LoVo (cell line): ENCODE measurements around the gene RNF130.

ENCODE experiments used
- DNase-seq: peaks from one replicate; pipeline ENCODE4 v3.0.0-alpha.2; 2016; ENCODE audit warnings: low spot score

Gene RNF130

GRCh38 chr5:180085837-180086236 is 14.3 kb upstream of the RNF130 start:
- no peak for DNase-seq

GRCh38 chr5:180084638-180085561 is 13.3 kb upstream of the RNF130 start:
- peak; percentile 79 for DNase-seq

- no peak for DNase-seq
These were observed 12.0 kb upstream of the RNF130 start for GRCh38 chr5:180083529-180084060.

GRCh38 chr5:180082633-180083420 is 11.3 kb upstream of the RNF130 start:
- DNase-seq: no peak

- DNase-seq: no peak
These were observed 9.9 kb upstream of the RNF130 start for GRCh38 chr5:180081481-180081880.

- no peak for DNase-seq
These were observed 9.1 kb upstream of the RNF130 start for GRCh38 chr5:180080486-180081280.

- no peak for DNase-seq
These were observed 8.3 kb upstream of the RNF130 start for GRCh38 chr5:180079702-180080466.

GRCh38 chr5:180078348-180078747 is 6.8 kb upstream of the RNF130 start:
- DNase-seq: no peak

GRCh38 chr5:180077594-180078284 is 6.2 kb upstream of the RNF130 start:
- no peak for DNase-seq

GRCh38 chr5:180075703-180076102 is 4.1 kb upstream of the RNF130 start:
- no peak for DNase-seq

- DNase-seq: no peak
These were observed 2.9 kb upstream of the RNF130 start for GRCh38 chr5:180074462-180074861.

- no peak for DNase-seq
These were observed 997 bp upstream of the RNF130 start for GRCh38 chr5:180072556-180072955.

- DNase-seq: no peak
These were observed 643 bp upstream of the RNF130 start for GRCh38 chr5:180072256-180072548.

- peak; percentile 36 for DNase-seq
These were observed 616 bp downstream of the RNF130 start for GRCh38 chr5:180070756-180071530.

GRCh38 chr5:180069589-180070247 is 1.8 kb downstream of the RNF130 start:
- DNase-seq: no peak

- DNase-seq: no peak
These were observed 3.0 kb downstream of the RNF130 start for GRCh38 chr5:180068519-180069090.

GRCh38 chr5:180067986-180068385 is 3.6 kb downstream of the RNF130 start:
- DNase-seq: no peak

- no peak for DNase-seq
These were observed 11.4 kb downstream of the RNF130 start for GRCh38 chr5:180060192-180060591.

- no peak for DNase-seq
These were observed 12.2 kb downstream of the RNF130 start for GRCh38 chr5:180059326-180059725.
